ENCODE results near the gene RABGAP1L. TPM values are rescaled to one million over a fixed set of nuclear protein-coding genes. Genes with fewer than 3 reads are reported as not detected.

Gene RABGAP1L
- total and polyA plus RNA-seq, 12 donors, result 13.0 to 167 (median 109) TPM

DNA sequence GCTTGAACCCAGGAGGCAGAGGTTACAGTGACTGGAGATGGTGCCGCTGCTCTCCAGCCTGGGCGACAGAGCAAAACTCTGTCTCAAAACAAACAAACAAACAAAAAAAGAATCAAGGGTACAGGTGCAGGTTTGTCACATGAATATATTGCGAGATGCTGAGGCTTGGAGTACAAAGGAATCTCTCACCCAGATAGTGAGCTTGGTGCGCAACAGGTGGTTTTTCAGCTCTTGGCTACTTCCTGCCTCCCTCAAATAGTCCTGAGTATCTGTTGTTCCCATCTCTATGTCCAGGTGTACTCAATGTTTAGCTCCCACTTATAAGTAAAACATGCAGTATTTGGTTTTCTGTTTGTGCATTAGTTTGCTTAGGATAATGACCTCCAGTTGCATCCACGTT is 666.5 kb downstream of the RABGAP1L start:
- ATAC-seq, result no peak
- Histone ChIP-seq H3K4me3 (no peak overlapping the region), H3K36me3 (peaks cover 0 to 7% (median 0%) of the 10 kb centered on the region in 9 donors), H3K4me1 (peaks cover 0 to 8% (median 0%) of the 10 kb centered on the region in 9 donors), H3K27ac (no peak overlapping the region), H3K9me3 (no peaks in the 10 kb centered on the region), H3K27me3 (no peaks in the 10 kb centered on the region)
- intact Hi-C loops (cut with DNase I), result no loop called here
- WGBS, 2 donors, result 87 to 98% methylated on average over 5 of the region's 5 CpGs
- TF ChIP-seq, protein P1, sequence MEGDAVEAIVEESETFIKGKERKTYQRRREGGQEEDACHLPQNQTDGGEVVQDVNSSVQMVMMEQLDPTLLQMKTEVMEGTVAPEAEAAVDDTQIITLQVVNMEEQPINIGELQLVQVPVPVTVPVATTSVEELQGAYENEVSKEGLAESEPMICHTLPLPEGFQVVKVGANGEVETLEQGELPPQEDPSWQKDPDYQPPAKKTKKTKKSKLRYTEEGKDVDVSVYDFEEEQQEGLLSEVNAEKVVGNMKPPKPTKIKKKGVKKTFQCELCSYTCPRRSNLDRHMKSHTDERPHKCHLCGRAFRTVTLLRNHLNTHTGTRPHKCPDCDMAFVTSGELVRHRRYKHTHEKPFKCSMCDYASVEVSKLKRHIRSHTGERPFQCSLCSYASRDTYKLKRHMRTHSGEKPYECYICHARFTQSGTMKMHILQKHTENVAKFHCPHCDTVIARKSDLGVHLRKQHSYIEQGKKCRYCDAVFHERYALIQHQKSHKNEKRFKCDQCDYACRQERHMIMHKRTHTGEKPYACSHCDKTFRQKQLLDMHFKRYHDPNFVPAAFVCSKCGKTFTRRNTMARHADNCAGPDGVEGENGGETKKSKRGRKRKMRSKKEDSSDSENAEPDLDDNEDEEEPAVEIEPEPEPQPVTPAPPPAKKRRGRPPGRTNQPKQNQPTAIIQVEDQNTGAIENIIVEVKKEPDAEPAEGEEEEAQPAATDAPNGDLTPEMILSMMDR (IDR thresholded peaks at IDR 0.05), result no peak
- DNase-seq, result no peak

DNA sequence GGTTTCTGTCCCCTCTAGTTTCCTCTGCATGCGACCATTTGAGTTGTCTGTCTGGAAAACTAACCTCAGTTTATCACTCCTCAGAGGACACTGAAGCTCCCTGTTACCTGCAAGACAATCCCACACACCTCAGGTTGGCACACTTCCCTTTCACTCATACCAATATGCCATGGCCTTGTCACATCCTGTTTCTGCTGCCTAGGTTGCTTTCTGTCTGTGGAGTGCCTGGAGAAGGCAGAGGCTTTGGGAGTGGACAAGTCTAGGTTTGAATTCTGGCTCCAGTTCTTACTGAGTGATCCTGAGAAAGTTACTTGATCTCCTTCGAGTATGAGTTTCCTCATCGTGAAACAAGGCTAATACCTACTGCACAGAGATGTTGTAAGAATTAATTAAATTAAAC is 668.9 kb downstream of the RABGAP1L start:
- Histone ChIP-seq H3K9me3 (no peaks in the 10 kb centered on the region), H3K36me3 (peaks cover 0 to 7% (median 0%) of the 10 kb centered on the region in 9 donors), H3K27ac (no peak overlapping the region), H3K27me3 (no peaks in the 10 kb centered on the region), H3K4me3 (no peak overlapping the region), H3K4me1 (peaks cover 0 to 8% (median 0%) of the 10 kb centered on the region in 9 donors)
- TF ChIP-seq, protein P1 (IDR thresholded peaks at IDR 0.05), result no peak
- WGBS, 2 donors, result 90 to 98% methylated on average over 3 of the region's 3 CpGs
- ATAC-seq (no peak), DNase-seq (no peak)
- intact Hi-C loops (cut with DNase I), result no loop called here

DNA sequence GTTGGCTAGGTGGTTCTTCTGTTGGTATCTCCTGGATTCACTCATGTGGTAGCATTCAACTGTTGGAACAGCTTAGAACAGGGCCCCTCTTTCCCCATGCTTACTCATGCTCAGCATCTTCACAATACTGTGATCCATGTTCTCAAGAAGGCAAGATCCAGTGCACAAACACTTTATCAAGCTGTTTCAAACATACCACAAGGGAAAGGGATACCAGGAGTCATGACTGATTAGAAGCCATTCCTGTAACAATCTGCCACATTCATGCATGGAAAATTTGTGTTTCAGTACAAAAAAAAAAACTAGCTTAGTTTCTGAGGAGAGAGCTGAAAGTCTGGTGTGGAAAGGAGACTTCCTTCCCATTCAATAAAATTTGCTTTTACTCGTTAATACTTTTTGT is 670.7 kb downstream of the RABGAP1L start:
- Histone ChIP-seq H3K36me3 (peaks cover 0 to 7% (median 0%) of the 10 kb centered on the region in 9 donors), H3K4me3 (no peak overlapping the region), H3K9me3 (no peaks in the 10 kb centered on the region), H3K27me3 (no peaks in the 10 kb centered on the region), H3K4me1 (peaks cover 0 to 5% (median 0%) of the 10 kb centered on the region in 9 donors), H3K27ac (no peak overlapping the region)
- DNase-seq (no peak), ATAC-seq (no peak)
- TF ChIP-seq, protein P1 (IDR thresholded peaks at IDR 0.05), result no peak
- intact Hi-C loops (cut with DNase I), result no loop called here
- 92 to 95% methylated on average over 1 of the region's 1 CpG for WGBS, 2 donors

DNA sequence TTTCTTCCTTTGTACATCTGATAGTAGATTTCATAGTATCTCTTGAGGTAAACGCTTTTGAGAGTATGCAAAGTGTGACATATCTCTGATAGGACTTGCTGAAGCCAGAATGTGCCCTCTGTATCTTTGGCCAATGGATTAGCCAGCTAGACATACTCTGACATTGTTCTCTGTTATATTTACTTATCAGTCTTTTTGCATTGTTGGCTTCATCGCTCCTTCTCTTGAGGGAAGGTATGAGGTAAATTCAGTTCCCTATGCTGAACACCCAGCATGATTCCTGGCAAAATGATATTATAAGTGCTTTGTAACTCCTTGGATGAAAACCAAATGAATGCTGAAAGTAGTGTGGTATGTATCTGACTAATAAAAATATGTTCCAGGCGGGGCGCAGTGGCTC is 677.2 kb downstream of the RABGAP1L start:
- no peaks in the 10 kb centered on the region for H3K9me3 ChIP-seq
- no peak for DNase-seq
- no peaks in the 10 kb centered on the region for H3K27me3 ChIP-seq
- TF ChIP-seq, protein P1 (IDR thresholded peaks at IDR 0.05), result no peak
- H3K27ac ChIP-seq, result no peak overlapping the region
- peak in 4 of 8 donors; percentile 39 to 84 (median 70) for ATAC-seq
- WGBS, 2 donors, result 65 to 78% methylated on average over 4 of the region's 4 CpGs
- no peaks in the 10 kb centered on the region for H3K36me3 ChIP-seq
- intact Hi-C loops (cut with DNase I), result no loop called here
- H3K4me3 ChIP-seq, result no peak overlapping the region
- peaks cover 0 to 18% (median 0%) of the 10 kb centered on the region in 9 donors for H3K4me1 ChIP-seq
